K562 (cell line): ENCODE results near the gene WDR91. TPM values are rescaled to one million over a fixed set of nuclear protein-coding genes. Genes with fewer than 3 reads are reported as not detected.
A peak's percentile ranks its signal among the peaks of the same experiment; 100 is the strongest.

Source experiments
- ATF1 ChIP-seq, 2 experiments: fragments of 450-650 bp in 1 of 2; IDR thresholded peaks; 2 replicates each; pipeline ENCODE4 v1.6.1; 2016; ENCODE audit warnings: missing compliant biosample characterization in 1 of 2, missing genetic modification characterization in 1 of 2
- CEBPB ChIP-seq: fragments of 450-650 bp; IDR thresholded peaks from 2 replicates; pipeline ENCODE4 v1.6.1; 2016; ENCODE audit warnings: missing genetic modification characterization, missing compliant biosample characterization
- CEBPZ ChIP-seq: fragments of 150-350 bp; IDR thresholded peaks from 2 replicates; pipeline ENCODE4 v1.6.1; 2014; ENCODE audit warnings: low read depth, mild to moderate bottlenecking, low read length, borderline replicate concordance
- DEAF1 ChIP-seq: fragments of 450-650 bp; formaldehyde crosslinking; IDR thresholded peaks from 2 replicates; pipeline ENCODE4 v1.4.0; 2020; ENCODE audit warnings: mild to moderate bottlenecking, moderate library complexity
- E2F5 ChIP-seq: sonication (generic); formaldehyde crosslinking; IDR thresholded peaks from 2 replicates; pipeline ENCODE4 v1.8.0; 2022; ENCODE audit warnings: mild to moderate bottlenecking, missing genetic modification reagents
- ELF2 ChIP-seq: fragments of 250-450 bp; sonication (Bioruptor Pico); IDR thresholded peaks from 2 replicates; pipeline ENCODE4 v1.5.0; 2021; ENCODE audit warnings: mild to moderate bottlenecking
- HEY1 ChIP-seq: fragments of 250-450 bp; sonication (Bioruptor Pico); IDR thresholded peaks from 2 replicates; pipeline ENCODE4 v1.5.0; 2020; ENCODE audit warnings: mild to moderate bottlenecking, moderate library complexity, borderline replicate concordance
- PCBP1 ChIP-seq: fragments of 200-400 bp; formaldehyde crosslinking; IDR thresholded peaks from 2 replicates; pipeline ENCODE4 v1.6.1; 2018; ENCODE audit warnings: mild to moderate bottlenecking, low read depth, low read length; ENCODE audit not compliant: poor library complexity, severe bottlenecking
- PHTF2 ChIP-seq: fragments of 250-450 bp; sonication (Bioruptor Pico); IDR thresholded peaks from 2 replicates; pipeline ENCODE4 v1.5.0; 2021; ENCODE audit warnings: mild to moderate bottlenecking
- POU5F1 ChIP-seq: fragments of 150-350 bp; IDR thresholded peaks from 2 replicates; pipeline ENCODE4 v1.6.1; 2014; ENCODE audit warnings: borderline replicate concordance, low read length, low read depth, mild to moderate bottlenecking; ENCODE audit not compliant: partially characterized antibody
- RFX5 ChIP-seq: IDR thresholded peaks from 2 replicates; pipeline ENCODE4 v1.6.1; 2011; ENCODE audit warnings: low read depth, mild to moderate bottlenecking, improper control_type of control experiment, low read length
- SAFB2 ChIP-seq: fragments of 200-400 bp; formaldehyde crosslinking; IDR thresholded peaks from 2 replicates; pipeline ENCODE4 v1.6.1; 2018; ENCODE audit warnings: borderline replicate concordance, low read length, low read depth, moderate library complexity; ENCODE audit not compliant: severe bottlenecking
- SNAPC5 ChIP-seq: fragments of 250-450 bp; sonication (Bioruptor Pico); IDR thresholded peaks from 2 replicates; pipeline ENCODE4 v1.8.0; 2021; ENCODE audit warnings: moderate library complexity, mild to moderate bottlenecking, inconsistent platforms
- TFE3 ChIP-seq: fragments of 450-650 bp; formaldehyde crosslinking; IDR thresholded peaks from 2 replicates; pipeline ENCODE4 v1.4.0; 2020; ENCODE audit warnings: mild to moderate bottlenecking, mixed read lengths
- ZBTB7A ChIP-seq: IDR thresholded peaks from 2 replicates; pipeline ENCODE4 v1.6.1; 2011; ENCODE audit warnings: low read depth, mild to moderate bottlenecking, low read length, moderate library complexity, borderline replicate concordance; ENCODE audit not compliant: control insufficient read depth
- ZKSCAN3 ChIP-seq: fragments of 250-450 bp; sonication (Bioruptor Pico); IDR thresholded peaks from 2 replicates; pipeline ENCODE4 v1.4.0; 2020
- ZNF175 ChIP-seq: fragments of 200-800 bp; sonication (Bioruptor generic); IDR thresholded peaks from 2 replicates; pipeline ENCODE4 v1.6.1; 2016; ENCODE audit warnings: low read depth, mild to moderate bottlenecking, missing genetic modification characterization, missing compliant biosample characterization
- ZNF3 ChIP-seq: fragments of 250-450 bp; sonication (Bioruptor Pico); IDR thresholded peaks from 2 replicates; pipeline ENCODE4 v1.5.0; 2021; ENCODE audit warnings: mild to moderate bottlenecking, moderate library complexity
- ZSCAN32 ChIP-seq: fragments of 450-650 bp; formaldehyde crosslinking; IDR thresholded peaks from 2 replicates; pipeline ENCODE4 v1.4.0; 2020; ENCODE audit warnings: mild to moderate bottlenecking, moderate library complexity
- polyA plus RNA-seq, 8 experiments: library from polyadenylated mRNA; depleted of rRNA in 4 of 8; stranded (reverse) in 5 of 8; unstranded in 3 of 8; fragments of >200 nt; fragmentation: Nextera tagmentation in 2 of 8; fragmentation: Illumina TruSeq in 1 of 8; extraction: Ambion mirVana in 2 of 8; extraction: Trizol in 1 of 8; gene quantifications; 2 replicates each; pipeline versions ENCODE4 v1.2.1 to v1.2.3, GENCODE V29; 2011 to 2014; ENCODE audit warnings: inconsistent platforms in 1 of 8, missing spikeins in 1 of 8
- total RNA-seq, 7 experiments: library from RNA; depleted of rRNA in 6 of 7; stranded (reverse); fragments of >200 nt in 6 of 7; fragmentation: Illumina TruSeq in 2 of 7; extraction: Trizol in 2 of 7; gene quantifications; 2 replicates each; pipeline versions ENCODE4 v1.2.1 to v1.2.3, GENCODE V29; 2011 to 2021; ENCODE audit warnings: low replicate concordance in 1 of 7

Gene WDR91
- total and polyA plus RNA-seq, 9 of the 15 experiments (the other 6 are each of a cell fraction or from before 2014, with no cell fraction given) = 1.9 to 18.2 (median 9.8) TPM

GRCh38 chr7:135170274-135170997 lies 40.9 kb downstream of the WDR91 start, which contains the start of gene CYREN (continued):
- TF ChIP-seq SAFB2 = no peak
- TF ChIP-seq ZBTB7A = peak; percentile 90
- TF ChIP-seq E2F5 = peak; percentile 83
- peak; percentile 95 for TF ChIP-seq DEAF1 (CRISPR knock-in tag)
- no peak for TF ChIP-seq ZSCAN32 (CRISPR knock-in tag)
- 0 out of 2 replicates have a peak, but pooled peaks have one; percentile 17 for TF ChIP-seq ZNF175 (CRISPR knock-in tag)
- TF ChIP-seq ELF2 = peak; percentile 96
- 0 out of 2 replicates have a peak, but pooled peaks have one; percentile 5 for TF ChIP-seq HEY1 (CRISPR knock-in tag)
- TF ChIP-seq RFX5 = no peak
- no peak for TF ChIP-seq ATF1 (CRISPR knock-in tag; IDR thresholded peaks at IDR 0.05)
- TF ChIP-seq ATF1 (tag; IDR thresholded peaks at IDR 0.05) = peak; percentile 83
- TF ChIP-seq POU5F1 = no peak
- no peak for TF ChIP-seq CEBPZ
- no peak for TF ChIP-seq TFE3 (CRISPR knock-in tag)
- TF ChIP-seq ZNF3 = no peak
- peak; percentile 97 for TF ChIP-seq PCBP1
- no peak for TF ChIP-seq CEBPB (tag)
- TF ChIP-seq ZKSCAN3 (CRISPR knock-in tag) = no peak
- TF ChIP-seq PHTF2 (CRISPR knock-in tag) = no peak
- TF ChIP-seq SNAPC5 (CRISPR knock-in tag) = no peak
